Calu3 (cell line): Measurements from ENCODE around the gene ENPP7. TPM values are rescaled to one million over a fixed set of nuclear protein-coding genes. Genes with fewer than 3 reads are reported as not detected.
A peak's percentile ranks its signal among the peaks of the same experiment; 100 is the strongest.

Experiments used
- BruUV-seq: library from RNA; stranded (reverse); fragments of 400-500 nt; replicated peaks from 2 replicates; lab custom pipeline; 2021; lab: Mats Ljungman, UMichigan
- CTCF ChIA-PET: fragments of 300-600 bp; sonication (Branson Sonifier 250); formaldehyde crosslinking; loops from one replicate; lab custom pipeline; 2022; ENCODE audit warnings: antibody characterized with exemption; lab: Charles Lee
- DNase-seq: peaks from one replicate; pipeline ENCODE4 v3.0.0; 2022
- H3K27ac Mint-ChIP-seq: one replicate; pipeline ENCODE4 v1.8.0; 2022; ENCODE audit warnings: mixed read lengths; ENCODE audit not compliant: unreplicated experiment
- H3K27me3 Mint-ChIP-seq: one replicate; pipeline ENCODE4 v1.8.0; 2022; ENCODE audit warnings: mixed read lengths; ENCODE audit not compliant: unreplicated experiment
- H3K36me3 Mint-ChIP-seq: one replicate; pipeline ENCODE4 v1.8.0; 2022; ENCODE audit warnings: mild to moderate bottlenecking, moderate library complexity, mixed read lengths; ENCODE audit not compliant: insufficient read depth, unreplicated experiment
- H3K4me1 Mint-ChIP-seq: one replicate; pipeline ENCODE4 v1.8.0; 2022; ENCODE audit warnings: mild to moderate bottlenecking, low read depth, mixed read lengths; ENCODE audit not compliant: unreplicated experiment
- H3K4me3 Mint-ChIP-seq: one replicate; pipeline ENCODE4 v1.8.0; 2022; ENCODE audit warnings: mild to moderate bottlenecking, low read depth, moderate library complexity, mixed read lengths; ENCODE audit not compliant: unreplicated experiment
- H3K9me3 Mint-ChIP-seq: one replicate; pipeline ENCODE4 v1.8.0; 2022; ENCODE audit warnings: low read depth, mixed read lengths; ENCODE audit not compliant: unreplicated experiment
- intact Hi-C: fragments of 100-400 bp; cut with micrococcal nuclease; formaldehyde crosslinking; loops from one replicate; pipeline ENCODE4 v1.10.0; 2022; ENCODE audit not compliant: unreplicated experiment
- total RNA-seq: library from RNA; stranded (reverse); gene quantifications from 2 replicates; pipeline ENCODE4 v1.2.3, GENCODE V29; 2022
- TF ChIP-seq, protein P1 (sequence below): fragments of 200-600 bp; IDR thresholded peaks from one replicate; pipeline ENCODE4 v1.8.0; 2022; ENCODE audit warnings: antibody characterized with exemption; ENCODE audit not compliant: unreplicated experiment

The ENPP7 gene
- total RNA-seq, 1 experiment from 2014 or later: not detected

DNA sequence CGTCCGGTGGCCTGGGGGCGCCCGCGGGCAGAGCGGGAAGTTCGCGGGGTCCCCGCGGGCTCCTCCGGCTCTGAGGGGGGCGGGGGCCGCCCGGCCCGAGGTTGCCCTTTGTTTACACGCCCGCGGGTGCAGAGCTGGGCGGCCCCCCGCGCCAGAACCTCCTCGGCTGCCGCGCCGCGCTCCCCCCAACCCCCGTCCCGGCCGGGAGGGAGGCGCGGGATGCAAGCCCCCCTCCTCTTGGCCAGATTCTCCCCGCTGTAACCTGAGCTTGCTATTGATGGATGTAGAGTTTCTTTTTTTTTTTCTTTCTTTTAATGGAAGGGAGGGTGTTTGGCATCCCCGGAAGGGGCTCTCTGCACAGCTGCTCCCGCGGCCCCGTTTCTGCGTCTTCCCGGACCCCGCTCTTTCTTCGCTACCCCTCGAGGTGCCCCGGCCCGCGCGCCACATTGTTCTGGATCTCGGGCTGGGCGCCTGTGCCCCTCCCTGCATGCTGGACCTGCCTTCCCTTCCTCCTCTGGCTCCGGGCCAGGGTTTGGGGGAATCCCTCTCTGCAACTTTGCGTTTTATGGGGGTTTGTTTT, 47.9 kb downstream of the ENPP7 start:
- Mint-ChIP-seq H3K9me3 (no peaks in the 10 kb centered on the region), H3K4me3 (peak overlapping the region; percentile 93), H3K27me3 (peaks cover 50% of the 10 kb centered on the region), H3K27ac (peak overlapping the region; percentile 66), H3K4me1 (peaks cover 7% of the 10 kb centered on the region), H3K36me3 (peaks cover 17% of the 10 kb centered on the region)
- TF ChIP-seq, protein P1, sequence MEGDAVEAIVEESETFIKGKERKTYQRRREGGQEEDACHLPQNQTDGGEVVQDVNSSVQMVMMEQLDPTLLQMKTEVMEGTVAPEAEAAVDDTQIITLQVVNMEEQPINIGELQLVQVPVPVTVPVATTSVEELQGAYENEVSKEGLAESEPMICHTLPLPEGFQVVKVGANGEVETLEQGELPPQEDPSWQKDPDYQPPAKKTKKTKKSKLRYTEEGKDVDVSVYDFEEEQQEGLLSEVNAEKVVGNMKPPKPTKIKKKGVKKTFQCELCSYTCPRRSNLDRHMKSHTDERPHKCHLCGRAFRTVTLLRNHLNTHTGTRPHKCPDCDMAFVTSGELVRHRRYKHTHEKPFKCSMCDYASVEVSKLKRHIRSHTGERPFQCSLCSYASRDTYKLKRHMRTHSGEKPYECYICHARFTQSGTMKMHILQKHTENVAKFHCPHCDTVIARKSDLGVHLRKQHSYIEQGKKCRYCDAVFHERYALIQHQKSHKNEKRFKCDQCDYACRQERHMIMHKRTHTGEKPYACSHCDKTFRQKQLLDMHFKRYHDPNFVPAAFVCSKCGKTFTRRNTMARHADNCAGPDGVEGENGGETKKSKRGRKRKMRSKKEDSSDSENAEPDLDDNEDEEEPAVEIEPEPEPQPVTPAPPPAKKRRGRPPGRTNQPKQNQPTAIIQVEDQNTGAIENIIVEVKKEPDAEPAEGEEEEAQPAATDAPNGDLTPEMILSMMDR: no peak
- intact Hi-C loops: loop anchor here (5.0 kb wide), 1 partner anchor 36 kb away; no protein-coding TSS in a partner anchor
- CTCF ChIA-PET: no interaction called here
- BruUV-seq: no TSS peak
- no peak for DNase-seq

DNA sequence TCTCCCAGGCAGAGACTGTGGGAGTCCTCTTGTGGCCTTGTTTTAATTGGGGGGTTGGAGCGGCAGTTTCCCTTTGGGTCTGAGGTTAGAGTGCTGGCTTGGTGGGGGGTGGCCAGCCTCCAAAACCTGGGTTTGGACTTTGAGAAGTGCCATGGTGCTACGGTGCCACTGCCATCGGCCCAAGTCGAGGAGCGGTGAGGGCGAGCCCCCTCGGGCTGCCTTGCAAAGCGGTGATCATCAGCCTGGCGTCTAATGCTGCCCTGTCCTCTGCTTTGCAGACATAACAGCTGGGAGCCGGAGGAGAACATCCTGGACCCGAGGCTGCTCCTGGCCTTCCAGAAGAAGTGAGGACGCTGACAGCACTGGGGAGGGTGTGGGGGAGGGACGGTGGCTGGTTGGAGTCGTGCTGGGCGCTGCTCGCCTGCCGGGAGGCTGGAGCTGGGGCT, 48.4 kb downstream of the ENPP7 start:
- intact Hi-C loops: loop anchor here (5.0 kb wide), 1 partner anchor 37 kb away; no protein-coding TSS in a partner anchor
- Mint-ChIP-seq H3K4me1 (peaks cover 7% of the 10 kb centered on the region), H3K4me3 (peak overlapping the region; percentile 93), H3K27me3 (peaks cover 45% of the 10 kb centered on the region), H3K9me3 (no peaks in the 10 kb centered on the region), H3K36me3 (peaks cover 17% of the 10 kb centered on the region), H3K27ac (peak overlapping the region; percentile 66)
- CTCF ChIA-PET: no interaction called here
- TF ChIP-seq, protein P1: no peak
- no peak for DNase-seq
- BruUV-seq: no TSS peak

DNA sequence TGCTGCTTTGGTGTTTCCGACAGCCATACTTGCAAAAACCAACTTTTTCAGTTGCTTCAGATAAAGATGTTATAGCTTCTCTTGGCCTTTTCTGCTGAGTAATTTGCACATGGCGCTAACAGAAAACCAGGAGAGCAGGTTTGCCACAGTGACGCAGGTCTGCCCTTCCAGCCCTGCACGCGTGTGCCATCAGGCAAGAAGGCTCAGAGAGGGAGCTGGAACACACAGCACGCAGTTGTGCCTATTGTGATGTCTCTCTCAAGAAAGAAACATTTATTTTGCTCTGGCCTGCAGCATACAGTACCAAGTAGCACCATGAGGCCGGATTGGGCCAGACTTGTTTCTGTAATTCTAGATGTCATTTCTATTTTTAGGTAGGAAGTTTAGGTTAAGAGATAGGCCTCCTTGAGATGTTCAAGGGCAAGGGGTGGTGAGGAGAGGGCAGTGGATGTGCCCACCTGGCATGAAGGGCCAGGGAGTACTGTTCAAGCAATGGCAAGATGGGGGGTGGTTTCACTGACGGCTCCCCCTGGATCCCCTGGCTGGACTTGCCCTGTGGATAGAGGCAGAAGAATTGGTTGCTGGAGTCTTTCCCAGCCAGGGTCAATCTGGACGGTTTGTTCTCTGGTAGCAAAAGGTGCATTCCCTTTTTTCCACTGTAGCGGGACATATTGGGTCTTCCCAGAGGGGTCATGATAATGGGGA, 49.1 kb downstream of the ENPP7 start:
- CTCF ChIA-PET: no interaction called here
- H3K9me3 Mint-ChIP-seq: no peaks in the 10 kb centered on the region
- H3K4me1 Mint-ChIP-seq: peaks cover 7% of the 10 kb centered on the region
- no TSS peak for BruUV-seq
- intact Hi-C loops: loop anchor here (5.0 kb wide), 1 partner anchor 38 kb away; no protein-coding TSS in a partner anchor
- peaks cover 17% of the 10 kb centered on the region for H3K36me3 Mint-ChIP-seq
- peaks cover 38% of the 10 kb centered on the region for H3K27me3 Mint-ChIP-seq
- no peak for DNase-seq
- H3K27ac Mint-ChIP-seq: no peak overlapping the region
- peak overlapping the region; percentile 93 for H3K4me3 Mint-ChIP-seq
- TF ChIP-seq, protein P1: no peak

DNA sequence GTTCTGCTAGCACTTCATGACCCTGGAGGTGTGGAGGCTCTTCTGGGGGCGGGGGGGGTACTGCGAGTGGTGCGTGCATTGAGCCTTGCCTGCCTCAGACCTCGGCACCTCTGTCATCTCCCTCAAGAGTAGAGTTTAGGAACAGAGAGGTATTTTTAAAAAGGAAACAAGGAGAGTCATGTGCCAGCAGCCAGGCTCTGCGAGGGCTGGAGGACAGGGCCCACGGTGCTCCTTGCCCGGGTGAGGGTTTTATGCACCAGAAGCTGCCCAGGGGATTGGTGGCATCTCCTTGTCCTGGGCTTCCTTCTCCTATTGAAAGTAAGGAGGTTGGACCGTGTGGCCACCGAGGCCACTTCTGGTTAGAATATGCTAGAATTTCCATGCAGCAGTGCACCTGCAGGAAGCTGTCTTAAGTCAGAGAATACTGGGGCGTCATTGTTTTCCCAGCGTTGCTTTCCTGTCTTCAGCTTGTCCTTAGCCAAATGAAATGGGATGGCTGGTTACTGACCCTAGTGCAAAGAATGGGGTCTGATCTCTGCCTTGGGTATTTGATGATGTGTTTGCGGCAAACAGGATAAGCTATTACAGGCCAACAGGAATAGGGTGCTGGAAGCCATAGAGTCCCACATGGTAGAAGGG, 50.4 kb downstream of the ENPP7 start:
- no peak overlapping the region for H3K27ac Mint-ChIP-seq
- H3K27me3 Mint-ChIP-seq: peaks cover 25% of the 10 kb centered on the region
- no peaks in the 10 kb centered on the region for H3K9me3 Mint-ChIP-seq
- CTCF ChIA-PET: no interaction called here
- H3K4me3 Mint-ChIP-seq: no peak overlapping the region
- BruUV-seq: no TSS peak
- TF ChIP-seq, protein P1: no peak
- peaks cover 17% of the 10 kb centered on the region for H3K36me3 Mint-ChIP-seq
- intact Hi-C loops: no loop called here
- DNase-seq: no peak
- H3K4me1 Mint-ChIP-seq: peaks cover 7% of the 10 kb centered on the region
